ENCODE data around the gene SLC25A22.

GRCh38 chr11:803467-803742, 5.3 kb upstream of the SLC25A22 start:
- TF ChIP-seq EP300 (IDR thresholded peaks at IDR 0.05) (no peak), POLR2A (IDR thresholded peaks at IDR 0.05) (no peak)
